HG02970 (cell line): ENCODE measurements around the gene PRX.
A peak's percentile ranks its signal among the peaks of the same experiment; 100 is the strongest.
"Not testable (repeated sequence)": the region's sequence is repeated elsewhere in the genome, so short reads cannot be mapped to it uniquely, and the experiment has no call there.

Source experiments
- ATAC-seq: cut with Tn5 transposase; IDR thresholded peaks from one replicate; pipeline ENCODE4 v1.9.1; 2021; ENCODE audit warnings: mild to moderate bottlenecking, moderate library complexity, moderate number of reproducible peaks; ENCODE audit not compliant: unreplicated experiment, low FRiP score

Gene PRX

GRCh38 chr19:40442328-40443130, 29.4 kb upstream of the PRX start:
- ATAC-seq: no peak

GRCh38 chr19:40441719-40442253, 28.6 kb upstream of the PRX start:
- ATAC-seq: no peak

GRCh38 chr19:40438284-40438683, 25.1 kb upstream of the PRX start:
- no peak for ATAC-seq

GRCh38 chr19:40433391-40434216, 20.4 kb upstream of the PRX start:
- ATAC-seq: no peak

GRCh38 chr19:40432760-40433159, 19.6 kb upstream of the PRX start:
- ATAC-seq: not testable (repeated sequence)

GRCh38 chr19:40431698-40432097, 18.5 kb upstream of the PRX start:
- no peak for ATAC-seq

GRCh38 chr19:40430242-40430641, 17.1 kb upstream of the PRX start:
- ATAC-seq: not testable (repeated sequence)

GRCh38 chr19:40428197-40428596, 15.0 kb upstream of the PRX start:
- not testable (repeated sequence) for ATAC-seq

GRCh38 chr19:40425450-40426287, 12.5 kb upstream of the PRX start, which contains the start of gene SERTAD1:
SERTAD1 (minus strand) TSS chr19:40425992; CDS start chr19:40423546, 2,446 bp downstream.
- peak; percentile 87 for ATAC-seq

- no peak for ATAC-seq
Observed at GRCh38 chr19:40424637-40425449, 11.7 kb upstream of the PRX start.

- ATAC-seq: no peak
Observed at GRCh38 chr19:40423938-40424337, 10.8 kb upstream of the PRX start.

GRCh38 chr19:40422748-40423566, 9.8 kb upstream of the PRX start:
- no peak for ATAC-seq

- ATAC-seq: no peak
Observed at GRCh38 chr19:40421993-40422747, 9.0 kb upstream of the PRX start.

- ATAC-seq: peak; percentile 31
Observed at GRCh38 chr19:40420766-40421765, 7.9 kb upstream of the PRX start.

GRCh38 chr19:40420451-40420765, 7.2 kb upstream of the PRX start:
- ATAC-seq: no peak

GRCh38 chr19:40419780-40420179, 6.6 kb upstream of the PRX start:
- no peak for ATAC-seq

- no peak for ATAC-seq
Observed at GRCh38 chr19:40419066-40419612, 6.0 kb upstream of the PRX start.
